ENCODE results near the gene FUT8.

DNA sequence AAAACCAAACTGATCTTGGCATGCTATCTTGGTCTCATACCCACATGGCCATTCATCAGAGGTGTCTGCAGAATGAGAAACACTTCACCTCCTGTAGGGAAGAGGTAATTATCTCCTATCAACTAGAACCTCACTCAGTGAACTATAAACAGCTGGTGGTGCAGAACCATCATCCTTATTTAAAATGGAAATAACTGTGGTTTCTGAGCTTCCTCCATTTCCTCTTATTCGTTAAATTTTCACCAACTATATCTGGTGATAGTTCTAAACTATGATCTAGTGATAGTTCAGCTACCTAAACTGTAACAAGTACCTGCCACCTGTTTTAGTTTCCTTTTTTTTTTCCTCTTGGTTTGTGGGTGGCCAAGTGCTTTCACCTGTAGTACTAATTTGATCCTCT, 218.5 kb downstream of the FUT8 start:
- no peak for TF ChIP-seq CTCF (IDR thresholded peaks at IDR 0.05; ENCODE audit: poor library complexity)
- no peak for TF ChIP-seq EZH2 (IDR thresholded peaks at IDR 0.05; ENCODE audit: borderline replicate concordance)
- no peak for TF ChIP-seq EZH2phosphoT487 (IDR thresholded peaks at IDR 0.05; ENCODE audit: low read depth, severe bottlenecking, unreplicated experiment)

All from hepatocyte (in vitro differentiated cells).